HG03469 (cell line): ENCODE results near the gene SUPT3H.

Source experiments
- ATAC-seq: cut with Tn5 transposase; IDR thresholded peaks from one replicate; pipeline ENCODE4 v1.9.1; 2021; ENCODE audit warnings: mild to moderate bottlenecking, moderate library complexity, moderate number of reproducible peaks; ENCODE audit not compliant: unreplicated experiment

SUPT3H gene

DNA sequence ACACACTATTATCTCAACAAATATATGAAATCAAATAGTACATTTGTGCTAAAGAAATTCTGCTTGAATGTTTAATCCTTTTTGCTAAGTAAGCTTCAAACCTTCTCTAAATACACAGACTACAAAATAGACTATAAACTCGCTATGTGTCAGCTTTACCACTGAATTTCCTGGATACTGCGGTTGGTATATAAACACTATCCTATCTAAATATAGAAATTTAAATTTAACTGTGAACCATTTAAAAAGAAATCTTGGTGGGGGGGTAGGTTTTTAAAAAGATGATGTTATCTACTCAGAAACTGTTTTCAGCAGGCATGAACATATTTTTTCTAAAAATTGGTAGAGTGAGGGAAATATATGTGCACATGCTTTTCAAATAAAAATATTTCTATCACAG lies 356.1 kb downstream of the SUPT3H start:
- ATAC-seq = no peak

- ATAC-seq = no peak
Observed at GRCh38 chr6:45012687-45013086, 365.0 kb downstream of the SUPT3H start.

DNA sequence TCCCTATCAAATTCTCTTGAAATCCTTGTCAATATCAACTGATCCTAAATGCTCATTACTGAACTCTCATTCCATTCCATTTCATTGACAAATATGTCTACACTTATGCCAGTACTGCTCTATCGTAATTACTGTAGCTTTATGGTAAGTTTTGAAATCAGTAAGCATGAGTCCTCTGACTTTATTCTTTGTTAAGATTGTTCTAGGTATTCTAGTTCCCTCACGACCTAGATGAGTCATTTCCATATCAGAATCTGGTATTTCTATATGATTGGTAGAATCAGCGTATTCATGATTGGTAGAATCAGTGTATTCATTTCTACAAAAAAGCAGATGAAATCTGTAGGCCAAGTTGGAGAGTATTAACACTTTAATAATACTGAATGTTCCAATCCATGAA lies 368.2 kb downstream of the SUPT3H start:
- no peak for ATAC-seq

DNA sequence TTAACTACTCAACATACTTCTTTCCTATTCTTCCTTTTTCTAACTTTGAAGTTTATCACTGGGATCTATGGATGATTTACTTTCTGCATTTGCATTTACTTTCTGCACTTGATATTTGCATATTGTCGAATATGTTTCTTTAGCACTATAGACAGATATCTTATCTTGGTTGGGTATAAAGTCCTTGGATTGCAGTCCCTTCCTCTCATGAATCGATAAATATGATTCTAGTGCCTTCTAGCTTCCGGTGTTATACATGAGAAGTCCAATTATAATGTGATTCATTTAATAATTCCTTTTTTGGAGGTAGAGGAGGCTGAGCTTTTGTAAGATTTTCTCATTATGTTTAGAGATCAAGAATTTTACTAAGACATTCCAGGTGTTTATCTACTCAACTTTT lies 370.8 kb downstream of the SUPT3H start:
- no peak for ATAC-seq

DNA sequence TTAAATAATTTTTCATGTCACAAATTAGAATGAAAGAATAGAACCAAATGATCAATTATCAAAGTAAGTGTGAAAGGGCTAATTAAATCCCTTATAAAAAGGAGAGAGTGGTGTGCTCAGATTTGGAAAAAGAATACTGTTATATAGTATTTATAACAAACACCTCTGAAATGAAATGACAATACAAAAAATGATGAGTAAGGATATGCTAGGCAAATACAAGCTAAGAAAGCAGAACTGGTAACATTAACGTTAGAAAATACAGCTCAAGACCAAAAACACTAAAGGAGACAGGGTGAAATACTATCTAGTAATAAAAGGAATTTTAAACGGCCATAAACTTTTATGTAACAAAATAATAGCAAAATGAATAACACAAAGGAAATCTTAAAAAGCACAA lies 373.8 kb downstream of the SUPT3H start:
- ATAC-seq = no peak

DNA sequence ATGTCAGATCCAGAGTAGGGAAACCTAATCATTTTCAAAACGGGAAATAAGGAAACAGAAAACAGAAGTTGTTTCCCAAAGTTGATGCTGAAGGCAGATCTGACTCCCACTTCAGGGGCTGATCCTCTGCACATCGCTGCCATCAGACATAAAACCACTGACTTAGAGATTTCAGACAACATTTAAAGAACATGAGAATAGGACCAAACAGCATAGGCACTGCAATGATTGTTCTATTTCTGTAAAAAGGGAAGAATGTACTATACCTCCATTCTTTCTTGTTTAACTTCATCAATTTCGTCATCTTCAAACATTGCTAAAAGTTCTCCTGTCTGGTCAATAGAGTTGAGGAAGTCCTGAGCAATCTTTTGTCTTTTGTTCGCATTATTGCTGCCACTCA lies 374.3 kb downstream of the SUPT3H start:
- no peak for ATAC-seq

DNA sequence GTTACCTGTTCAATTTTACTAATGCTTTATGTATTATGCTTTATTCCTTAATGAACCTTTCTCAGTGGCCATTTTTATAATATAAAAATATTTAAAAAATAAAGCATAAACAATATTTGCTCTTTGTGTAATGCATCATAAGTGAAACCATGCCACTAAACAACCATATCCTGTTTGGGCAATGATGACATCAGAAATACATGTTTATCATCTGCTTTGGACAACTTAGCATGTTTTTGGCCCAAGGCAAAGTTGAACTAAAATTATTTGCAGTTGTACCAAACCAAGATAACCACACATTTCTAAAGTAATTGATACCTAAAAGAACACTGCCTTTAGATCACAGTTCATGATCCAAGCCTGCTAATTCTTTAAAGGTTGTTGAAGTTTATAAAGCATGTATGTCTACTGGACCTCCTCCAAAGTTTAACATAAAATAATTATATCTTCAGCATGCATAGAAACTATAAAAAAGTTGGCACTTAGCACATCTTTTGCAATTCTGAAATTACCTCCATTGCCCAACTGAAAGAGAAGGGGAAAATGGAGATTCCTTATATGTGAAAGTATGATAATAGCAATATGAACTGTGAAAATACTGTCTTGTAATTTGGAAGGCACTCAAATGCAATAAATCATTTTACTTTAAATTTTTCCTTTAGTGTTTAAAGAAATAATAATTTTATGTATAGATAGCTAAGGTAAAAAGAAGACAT lies 375.2 kb downstream of the SUPT3H start:
- no peak for ATAC-seq

- ATAC-seq = peak; percentile 95
Observed at GRCh38 chr6:45001663-45002062, 376.1 kb downstream of the SUPT3H start.

- ATAC-seq = no peak
Observed at GRCh38 chr6:45000833-45001232, 376.9 kb downstream of the SUPT3H start.

GRCh38 chr6:44999066-44999465 lies 378.7 kb downstream of the SUPT3H start:
- ATAC-seq = no peak

- ATAC-seq = no peak
Observed at GRCh38 chr6:44995486-44996132, 382.1 kb downstream of the SUPT3H start.

GRCh38 chr6:44989391-44989790 lies 388.3 kb downstream of the SUPT3H start:
- no peak for ATAC-seq

DNA sequence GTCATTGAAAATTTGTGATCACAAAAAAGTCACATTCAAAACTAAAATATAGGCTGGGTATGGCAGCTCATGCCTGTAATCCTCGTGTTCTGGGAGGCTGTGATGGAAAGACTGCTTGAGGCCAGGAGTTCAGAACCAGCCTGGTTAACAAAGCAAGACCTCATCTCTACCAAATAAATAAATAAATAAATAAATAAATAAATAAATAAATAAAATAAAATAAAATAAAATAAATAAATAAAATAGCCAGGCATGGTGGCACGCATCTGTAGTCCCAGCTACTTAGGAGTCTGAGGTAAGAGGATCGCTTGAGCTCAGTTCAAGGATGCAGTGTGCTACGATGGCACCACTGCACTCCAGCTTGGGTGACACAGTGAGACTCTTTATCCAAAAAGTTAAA lies 392.7 kb downstream of the SUPT3H start:
- no peak for ATAC-seq

DNA sequence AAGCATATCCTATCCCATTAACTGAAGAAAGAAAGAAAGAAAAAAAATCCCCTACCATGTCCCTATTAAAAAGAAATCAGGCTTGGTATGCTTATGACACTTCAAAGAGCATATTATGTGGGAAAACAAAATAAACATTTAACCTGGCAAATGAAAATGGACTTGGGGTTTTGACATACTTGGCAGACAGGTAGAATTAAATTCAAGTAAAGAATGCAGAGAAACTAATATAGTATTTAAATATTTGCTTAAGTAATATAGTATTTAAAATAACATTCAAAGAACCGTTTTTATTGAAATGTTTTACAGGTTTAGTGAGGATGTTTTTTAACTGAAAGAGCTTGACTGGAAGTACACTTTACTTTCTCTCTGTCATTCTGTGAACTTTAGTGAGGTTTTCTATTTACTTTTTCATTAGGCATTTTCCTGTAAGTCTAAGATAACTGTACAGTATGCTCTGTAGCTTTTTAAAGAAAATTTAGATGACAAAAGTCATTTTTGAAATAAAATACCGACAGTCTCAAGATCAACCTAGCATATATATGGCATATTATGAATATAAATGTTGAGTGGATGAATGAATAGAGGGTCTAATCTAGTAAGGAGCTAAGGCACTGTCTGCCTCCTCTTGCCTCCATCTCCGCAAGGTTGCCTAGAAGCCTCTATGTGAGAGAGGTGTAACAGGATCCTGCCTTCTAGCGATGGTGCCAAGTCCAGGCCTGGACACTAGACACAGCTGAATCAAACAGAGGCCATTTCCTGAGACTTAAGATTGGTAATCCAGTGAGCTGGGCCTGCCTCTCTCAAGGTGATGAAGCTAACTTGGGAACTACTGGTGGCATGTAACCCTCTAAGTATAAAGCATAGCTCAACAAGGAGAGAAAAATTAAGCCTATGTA lies 394.0 kb downstream of the SUPT3H start:
- ATAC-seq = no peak

DNA sequence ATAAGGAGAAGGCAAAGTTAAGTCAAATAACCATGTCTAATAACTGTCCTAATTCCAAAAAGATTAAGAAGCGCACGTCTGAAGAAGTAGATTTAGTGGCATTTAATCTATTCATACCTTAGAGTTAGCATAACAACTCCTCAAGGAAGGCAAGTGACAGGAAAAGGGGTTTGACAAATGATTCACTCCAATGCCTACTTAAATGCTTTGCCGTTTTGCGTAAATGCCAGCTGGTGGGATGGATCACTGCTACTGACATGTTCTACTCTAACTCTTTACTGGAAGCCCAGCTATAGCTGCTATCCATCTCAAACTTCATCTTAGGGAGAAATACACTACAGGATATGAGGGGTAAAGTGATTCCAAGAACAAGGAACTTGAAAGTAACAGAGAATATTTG lies 396.9 kb downstream of the SUPT3H start:
- no peak for ATAC-seq

DNA sequence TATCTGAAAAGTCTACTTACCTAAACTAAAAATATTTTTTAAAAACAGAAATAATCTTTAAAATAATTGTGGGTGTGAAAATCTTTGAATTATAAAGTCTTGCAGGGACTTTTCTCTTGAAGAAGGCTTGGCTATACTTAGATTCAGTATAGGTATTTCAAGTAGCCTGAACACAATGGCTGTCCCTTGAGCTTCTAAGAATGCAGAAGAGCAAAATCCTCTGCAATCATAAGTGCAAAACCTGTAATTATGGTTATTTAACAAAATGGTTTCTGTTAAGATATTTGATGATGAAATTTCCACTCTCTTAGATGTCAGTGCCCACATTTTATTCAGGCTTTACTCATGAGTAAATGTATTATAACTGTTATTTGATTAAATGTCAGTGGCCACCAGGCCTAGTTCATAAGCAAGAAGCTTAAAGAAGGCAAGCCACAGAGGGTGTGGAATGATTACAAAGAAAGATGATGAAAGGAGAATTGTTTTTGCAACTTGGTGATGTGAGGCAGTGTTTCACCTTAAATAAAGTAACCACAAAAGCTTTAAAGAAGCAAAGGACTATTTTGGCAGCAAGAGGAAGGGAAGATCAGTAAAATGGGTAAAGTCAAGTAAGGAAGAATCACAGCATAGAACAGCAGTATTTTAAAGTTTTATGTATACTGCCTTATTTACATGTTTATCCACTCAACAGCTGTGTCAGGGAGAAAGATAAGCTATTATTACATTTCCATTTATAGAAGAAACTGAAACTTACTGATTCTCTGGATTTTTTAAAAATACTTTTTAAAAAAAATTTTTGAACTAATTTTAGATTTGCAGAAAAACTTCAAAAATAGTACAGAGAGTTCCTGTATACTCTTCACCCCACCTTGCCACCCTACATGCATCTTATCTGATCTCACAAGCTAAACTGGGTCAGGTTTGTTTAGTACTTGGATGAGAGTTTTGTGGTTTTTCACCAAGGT lies 400.8 kb downstream of the SUPT3H start:
- ATAC-seq = peak; percentile 44

- no peak for ATAC-seq
Observed at GRCh38 chr6:44974511-44974910, 403.2 kb downstream of the SUPT3H start.

- ATAC-seq = no peak
Observed at GRCh38 chr6:44972709-44973108, 405.0 kb downstream of the SUPT3H start.

- ATAC-seq = no peak
Observed at GRCh38 chr6:44969446-44970185, 408.1 kb downstream of the SUPT3H start.

- ATAC-seq = no peak
Observed at GRCh38 chr6:44967481-44967880, 410.3 kb downstream of the SUPT3H start.
